Kidney (tissue), 14 donors: Measurements from ENCODE around the gene LAD1. TPM values are rescaled to one million over a fixed set of nuclear protein-coding genes. Genes with fewer than 3 reads are reported as not detected.

Source experiments
- DNase-seq, 5 donors: peaks; one replicate each; pipeline ENCODE4 v3.0.0-alpha.2; 2013 to 2020
- FAIRE-seq: peaks from 2 replicates; lab custom pipeline; 2012; peaks lifted over from hg19 to GRCh38; lab: Jason Lieb, UNC
- H3K27ac ChIP-seq, 2 donors: one replicate each; pipeline ENCODE4 v1.7.0; 2013; ENCODE audit warnings: low read depth in 2 of 2, low read length in 2 of 2, inconsistent platforms in 1 of 2
- H3K27me3 ChIP-seq: one replicate; pipeline ENCODE4 v1.7.1; 2013; ENCODE audit warnings: low read length, inconsistent platforms; ENCODE audit not compliant: control insufficient read depth, insufficient read depth
- H3K36me3 ChIP-seq, 3 donors: one replicate each; pipeline versions ENCODE4 v1.7.0 to v1.7.1; 2013; ENCODE audit warnings: low read length in 3 of 3, control low read depth in 1 of 3, inconsistent platforms in 1 of 3; ENCODE audit not compliant: insufficient read depth in 3 of 3, control insufficient read depth in 2 of 3
- H3K4me1 ChIP-seq, 3 donors: one replicate each; pipeline versions ENCODE4 v1.7.0 to v1.7.1; 2013; ENCODE audit warnings: low read length in 3 of 3, inconsistent platforms in 1 of 3, low read depth in 1 of 3; ENCODE audit not compliant: control insufficient read depth in 2 of 3, insufficient read depth in 2 of 3
- H3K4me3 ChIP-seq, 3 donors: one replicate each; pipeline versions ENCODE4 v1.7.0 to v1.8.1; 2013; ENCODE audit warnings: low read length in 3 of 3, control low read depth in 1 of 3, inconsistent platforms in 1 of 3
- H3K9ac ChIP-seq, 3 donors: one replicate each; pipeline versions ENCODE4 v1.7.0 to v1.7.1; 2013; ENCODE audit warnings: low read length in 3 of 3, control low read depth in 1 of 3, inconsistent platforms in 1 of 3
- H3K9me3 ChIP-seq, 3 donors: one replicate each; pipeline versions ENCODE4 v1.7.0 to v1.7.1; 2013; ENCODE audit warnings: low read length in 3 of 3, control low read depth in 1 of 3, inconsistent platforms in 1 of 3; ENCODE audit not compliant: control insufficient read depth in 2 of 3, insufficient read depth in 1 of 3
- intact Hi-C: fragments of 100-400 bp; cut with DNase I; formaldehyde crosslinking; loops from one replicate; pipeline ENCODE4 v1.11.1; 2022
- polyA plus RNA-seq: library from polyadenylated mRNA; stranded (reverse); fragments of 350-450 nt; fragmentation: Illumina TruSeq; extraction: RNeasy Lipid Tissue Mini Kit (QIAGEN cat#74804); gene quantifications from one replicate; pipeline ENCODE4 v1.2.3, GENCODE V29; 2014; ENCODE audit warnings: low read depth, low replicate concordance; ENCODE audit not compliant: insufficient read depth
- total RNA-seq: library from RNA; stranded (reverse); fragmentation: NEBNext Ultra II Directional; extraction: Animal tissue kit (Norgen Biotek cat#: 25700); gene quantifications from one replicate; pipeline ENCODE4 v1.2.1, GENCODE V29; 2021
- TF ChIP-seq, protein P1 (sequence below): IDR thresholded peaks from 3 replicates; pipeline ENCODE4 v1.5.1; 2012; ENCODE audit warnings: mild to moderate bottlenecking, moderate library complexity, borderline replicate concordance; ENCODE audit not compliant: insufficient read depth; ENCODE audit errors: extremely low read depth
- donor health status: control.
- donor health status: control.
- donor health status: control.
- donor health status: control.
- donor health status: control.
- donor health status: DM: yes; HTN: yes; CAD: no.
- donor health status: Normal renal cell carcinoma (clear cell type).

The LAD1 gene
- total and polyA plus RNA-seq, 2 donors from 2014 or later, result 70.7 to 72.6 TPM

DNA sequence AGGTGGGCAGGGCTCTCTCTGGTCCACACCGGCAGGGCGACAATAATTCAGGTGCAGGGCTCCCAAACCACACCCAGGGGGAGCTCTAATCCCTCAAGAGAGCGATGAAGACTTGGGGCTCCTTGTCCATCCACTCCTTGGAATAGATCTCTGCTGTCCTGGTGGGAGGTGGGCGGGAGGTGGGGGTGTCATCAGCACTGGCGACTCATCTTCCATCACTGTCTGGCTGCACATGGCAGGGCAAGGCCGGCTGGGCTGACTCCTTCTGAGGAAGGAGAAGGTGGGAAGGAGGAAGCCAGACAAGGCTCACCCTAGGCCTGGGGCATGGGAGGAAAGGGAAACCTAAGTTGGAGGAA lies 50.9 kb downstream of the LAD1 start:
- Histone ChIP-seq H3K4me1 (no peaks in the 10 kb centered on the region), H3K4me3 (no peak overlapping the region), H3K27ac (no peak overlapping the region), H3K9ac (no peak overlapping the region), H3K9me3 (no peaks in the 10 kb centered on the region), H3K27me3 (no peaks in the 10 kb centered on the region), H3K36me3 (no peaks in the 10 kb centered on the region)
- FAIRE-seq (no peak), DNase-seq (peak; percentile 72 to 84 (median 73))
- intact Hi-C loops, result no loop called here
- TF ChIP-seq, protein P1, sequence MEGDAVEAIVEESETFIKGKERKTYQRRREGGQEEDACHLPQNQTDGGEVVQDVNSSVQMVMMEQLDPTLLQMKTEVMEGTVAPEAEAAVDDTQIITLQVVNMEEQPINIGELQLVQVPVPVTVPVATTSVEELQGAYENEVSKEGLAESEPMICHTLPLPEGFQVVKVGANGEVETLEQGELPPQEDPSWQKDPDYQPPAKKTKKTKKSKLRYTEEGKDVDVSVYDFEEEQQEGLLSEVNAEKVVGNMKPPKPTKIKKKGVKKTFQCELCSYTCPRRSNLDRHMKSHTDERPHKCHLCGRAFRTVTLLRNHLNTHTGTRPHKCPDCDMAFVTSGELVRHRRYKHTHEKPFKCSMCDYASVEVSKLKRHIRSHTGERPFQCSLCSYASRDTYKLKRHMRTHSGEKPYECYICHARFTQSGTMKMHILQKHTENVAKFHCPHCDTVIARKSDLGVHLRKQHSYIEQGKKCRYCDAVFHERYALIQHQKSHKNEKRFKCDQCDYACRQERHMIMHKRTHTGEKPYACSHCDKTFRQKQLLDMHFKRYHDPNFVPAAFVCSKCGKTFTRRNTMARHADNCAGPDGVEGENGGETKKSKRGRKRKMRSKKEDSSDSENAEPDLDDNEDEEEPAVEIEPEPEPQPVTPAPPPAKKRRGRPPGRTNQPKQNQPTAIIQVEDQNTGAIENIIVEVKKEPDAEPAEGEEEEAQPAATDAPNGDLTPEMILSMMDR, result peak; percentile 45

DNA sequence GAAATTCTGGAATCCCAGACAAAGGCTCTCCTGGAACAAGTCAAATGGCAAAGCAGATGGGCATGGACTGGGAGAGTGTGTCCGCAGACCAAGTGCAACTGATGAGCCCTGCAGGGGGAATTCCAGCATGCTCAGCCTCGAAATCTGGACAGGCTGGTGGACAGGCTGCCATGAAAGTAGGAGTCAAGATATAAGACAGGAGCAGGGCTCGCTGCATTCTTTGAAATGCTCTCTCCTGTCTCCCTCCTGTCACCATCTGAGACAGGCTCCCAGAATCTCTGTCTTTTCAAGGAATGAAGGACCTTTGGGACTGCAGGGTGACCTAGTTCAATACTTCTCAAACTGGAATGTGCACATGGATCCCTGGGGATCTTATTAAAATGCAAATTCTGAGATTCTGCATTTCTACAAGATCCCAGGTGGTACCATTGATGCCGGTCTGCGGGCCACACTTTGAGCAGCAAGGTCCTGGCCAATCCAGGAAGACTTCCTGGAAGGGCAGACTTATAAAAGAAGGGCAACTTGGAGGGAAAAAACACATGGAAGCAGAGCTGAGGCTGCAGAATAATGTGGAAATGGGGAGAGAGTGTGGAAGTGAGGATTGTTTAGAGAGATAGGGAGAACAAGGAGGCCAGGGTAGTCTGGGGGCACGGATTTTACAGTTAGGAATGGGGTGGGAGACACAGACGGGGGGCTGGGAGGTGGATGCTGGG lies 51.5 kb downstream of the LAD1 start:
- no peaks in the 10 kb centered on the region for H3K27me3 ChIP-seq
- no peak overlapping the region for H3K9ac ChIP-seq
- TF ChIP-seq, protein P1, result no peak
- intact Hi-C loops, result no loop called here
- no peak overlapping the region for H3K27ac ChIP-seq
- no peak overlapping the region for H3K4me3 ChIP-seq
- H3K4me1 ChIP-seq, result no peaks in the 10 kb centered on the region
- FAIRE-seq, result no peak
- peak in 1 of 5 donors; percentile 12 for DNase-seq
- no peaks in the 10 kb centered on the region for H3K9me3 ChIP-seq
- no peaks in the 10 kb centered on the region for H3K36me3 ChIP-seq

DNA sequence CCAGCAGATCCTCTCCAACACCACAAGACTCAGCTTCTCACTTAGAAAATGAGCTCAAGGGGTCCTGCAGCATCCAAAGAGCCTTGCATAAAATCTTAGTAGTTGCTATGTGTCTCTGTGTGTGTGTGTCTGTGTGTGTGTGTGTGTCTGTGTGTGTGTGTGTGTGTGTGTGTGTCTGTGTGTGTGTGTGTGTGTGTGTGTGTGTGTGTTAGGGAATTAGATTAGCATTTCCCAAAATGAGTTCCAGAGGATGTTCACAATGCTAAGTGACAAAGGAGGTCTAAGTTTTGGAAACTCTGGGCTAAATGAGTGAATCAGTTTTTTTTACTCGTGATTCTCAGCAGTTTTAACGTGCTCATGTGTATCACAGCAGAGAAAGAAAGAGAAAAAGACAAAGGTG lies 52.1 kb downstream of the LAD1 start:
- FAIRE-seq (no peak), DNase-seq (no peak)
- Histone ChIP-seq H3K4me3 (no peak overlapping the region), H3K27me3 (no peaks in the 10 kb centered on the region), H3K36me3 (no peaks in the 10 kb centered on the region), H3K9me3 (no peaks in the 10 kb centered on the region), H3K4me1 (no peaks in the 10 kb centered on the region), H3K9ac (no peak overlapping the region), H3K27ac (no peak overlapping the region)
- intact Hi-C loops, result no loop called here
- TF ChIP-seq, protein P1, result no peak
